Neuron (in vitro differentiated cells): ENCODE data around the gene OR4C45.
"Not testable (repeated sequence)": the region's sequence is repeated elsewhere in the genome, so short reads cannot be mapped to it uniquely, and the experiment has no call there.

ENCODE experiments used
- H2AFZ ChIP-seq: one replicate; pipeline ENCODE4 v1.6.1; 2013; ENCODE audit warnings: low read depth, mild to moderate bottlenecking, inconsistent platforms, low read length, moderate library complexity
- H3K27me3 ChIP-seq: one replicate; pipeline ENCODE4 v1.6.1; 2013; ENCODE audit warnings: low read length; ENCODE audit not compliant: insufficient read depth
- H3K36me3 ChIP-seq: one replicate; pipeline ENCODE4 v1.6.1; 2013; ENCODE audit warnings: low read length; ENCODE audit not compliant: insufficient read depth
- H3K4me1 ChIP-seq: one replicate; pipeline ENCODE4 v1.6.1; 2013; ENCODE audit warnings: low read length; ENCODE audit not compliant: insufficient read depth
- H3K4me3 ChIP-seq: 2 replicates; pipeline ENCODE4 v1.5.1; 2013; ENCODE audit warnings: mild to moderate bottlenecking, low read length, moderate library complexity
- H3K9me3 ChIP-seq: one replicate; pipeline ENCODE4 v1.6.1; 2013; ENCODE audit warnings: low read length

The OR4C45 gene

GRCh38 chr11:50075856-50076255, 43.2 kb downstream of the OR4C45 start:
- Histone ChIP-seq H3K27me3 (no peaks in the 10 kb centered on the region), H3K4me3 (no peak overlapping the region), H3K4me1 (no peaks in the 10 kb centered on the region), H2AFZ (no peak overlapping the region), H3K36me3 (no peaks in the 10 kb centered on the region), H3K9me3 (no peaks in the 10 kb centered on the region)

- Histone ChIP-seq H3K4me3 (no peak overlapping the region), H3K4me1 (no peaks in the 10 kb centered on the region), H3K36me3 (no peaks in the 10 kb centered on the region), H3K27me3 (no peaks in the 10 kb centered on the region), H3K9me3 (no peaks in the 10 kb centered on the region), H2AFZ (no peak overlapping the region)
These were observed 44.9 kb downstream of the OR4C45 start for GRCh38 chr11:50077526-50077925.

- Histone ChIP-seq H2AFZ (no peak overlapping the region), H3K36me3 (no peaks in the 10 kb centered on the region), H3K9me3 (no peaks in the 10 kb centered on the region), H3K27me3 (no peaks in the 10 kb centered on the region), H3K4me1 (no peaks in the 10 kb centered on the region), H3K4me3 (no peak overlapping the region)
These were observed 45.3 kb downstream of the OR4C45 start for GRCh38 chr11:50078001-50078400.

- H3K9me3 ChIP-seq, H3K36me3 ChIP-seq, H2AFZ ChIP-seq, H3K27me3 ChIP-seq, H3K4me3 ChIP-seq, H3K4me1 ChIP-seq: not testable (repeated sequence)
These were observed 46.3 kb downstream of the OR4C45 start for GRCh38 chr11:50078946-50079345.

- Histone ChIP-seq H3K36me3 (no peaks in the 10 kb centered on the region), H3K27me3 (no peaks in the 10 kb centered on the region), H3K9me3 (no peaks in the 10 kb centered on the region), H3K4me1 (no peaks in the 10 kb centered on the region), H2AFZ (no peak overlapping the region), H3K4me3 (no peak overlapping the region)
These were observed 47.6 kb downstream of the OR4C45 start for GRCh38 chr11:50080256-50080655.
